ENCODE data around the gene PITX3.

DNA sequence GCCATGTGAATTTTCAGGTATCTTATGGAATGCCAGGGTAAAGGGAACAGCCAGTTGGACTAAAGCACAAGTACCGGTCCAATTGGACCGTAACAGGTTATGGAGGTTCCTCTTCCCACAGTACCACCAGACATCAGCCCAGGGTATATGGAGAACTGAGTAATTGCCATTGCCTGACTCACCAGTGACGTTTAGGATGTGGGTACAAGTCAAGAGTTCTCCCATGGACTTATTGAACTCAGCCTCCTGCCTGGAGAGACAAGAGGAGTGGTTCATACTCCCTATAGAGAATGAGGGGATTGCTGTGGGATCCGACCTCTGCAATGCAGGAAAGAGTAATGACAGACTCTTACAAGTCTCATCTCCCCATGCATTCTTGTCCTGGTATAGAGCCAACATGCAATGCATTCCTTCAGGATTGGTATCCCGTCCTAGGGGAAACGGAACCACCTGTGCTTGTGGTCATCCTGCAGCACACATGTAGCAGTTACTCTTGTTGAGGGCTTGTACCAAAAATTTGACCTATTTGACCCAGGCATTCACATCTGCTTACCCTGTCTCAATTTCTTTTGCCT, 45.9 kb downstream of the PITX3 start:
- no peak for TF ChIP-seq RFX5 (IDR thresholded peaks at IDR 0.05; ENCODE audit: low read depth, low read length)
- TF ChIP-seq HDAC6 (IDR thresholded peaks at IDR 0.05; ENCODE audit: low read depth, low read length) = no peak
- no peak for TF ChIP-seq ZNF408 (CRISPR knock-in tag; IDR thresholded peaks at IDR 0.05; ENCODE audit: low read depth)
- TF ChIP-seq, protein P1, sequence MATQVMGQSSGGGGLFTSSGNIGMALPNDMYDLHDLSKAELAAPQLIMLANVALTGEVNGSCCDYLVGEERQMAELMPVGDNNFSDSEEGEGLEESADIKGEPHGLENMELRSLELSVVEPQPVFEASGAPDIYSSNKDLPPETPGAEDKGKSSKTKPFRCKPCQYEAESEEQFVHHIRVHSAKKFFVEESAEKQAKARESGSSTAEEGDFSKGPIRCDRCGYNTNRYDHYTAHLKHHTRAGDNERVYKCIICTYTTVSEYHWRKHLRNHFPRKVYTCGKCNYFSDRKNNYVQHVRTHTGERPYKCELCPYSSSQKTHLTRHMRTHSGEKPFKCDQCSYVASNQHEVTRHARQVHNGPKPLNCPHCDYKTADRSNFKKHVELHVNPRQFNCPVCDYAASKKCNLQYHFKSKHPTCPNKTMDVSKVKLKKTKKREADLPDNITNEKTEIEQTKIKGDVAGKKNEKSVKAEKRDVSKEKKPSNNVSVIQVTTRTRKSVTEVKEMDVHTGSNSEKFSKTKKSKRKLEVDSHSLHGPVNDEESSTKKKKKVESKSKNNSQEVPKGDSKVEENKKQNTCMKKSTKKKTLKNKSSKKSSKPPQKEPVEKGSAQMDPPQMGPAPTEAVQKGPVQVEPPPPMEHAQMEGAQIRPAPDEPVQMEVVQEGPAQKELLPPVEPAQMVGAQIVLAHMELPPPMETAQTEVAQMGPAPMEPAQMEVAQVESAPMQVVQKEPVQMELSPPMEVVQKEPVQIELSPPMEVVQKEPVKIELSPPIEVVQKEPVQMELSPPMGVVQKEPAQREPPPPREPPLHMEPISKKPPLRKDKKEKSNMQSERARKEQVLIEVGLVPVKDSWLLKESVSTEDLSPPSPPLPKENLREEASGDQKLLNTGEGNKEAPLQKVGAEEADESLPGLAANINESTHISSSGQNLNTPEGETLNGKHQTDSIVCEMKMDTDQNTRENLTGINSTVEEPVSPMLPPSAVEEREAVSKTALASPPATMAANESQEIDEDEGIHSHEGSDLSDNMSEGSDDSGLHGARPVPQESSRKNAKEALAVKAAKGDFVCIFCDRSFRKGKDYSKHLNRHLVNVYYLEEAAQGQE (IDR thresholded peaks at IDR 0.05; ENCODE audit: borderline replicate concordance) = no peak
- TF ChIP-seq, protein P1 (CRISPR knock-in tag; IDR thresholded peaks at IDR 0.05; ENCODE audit: low read depth) = no peak
- TF ChIP-seq ATF1 (CRISPR knock-in tag; IDR thresholded peaks at IDR 0.05) = no peak
- TF ChIP-seq ATF1 (tag; IDR thresholded peaks at IDR 0.05) = no peak
- no peak for TF ChIP-seq EP300 (IDR thresholded peaks at IDR 0.05; ENCODE audit: low read length)
- TF ChIP-seq RBBP5 (IDR thresholded peaks at IDR 0.05; ENCODE audit: borderline replicate concordance, insufficient read depth, low read length, poor library complexity, severe bottlenecking) = no peak
